Dedifferentiated amniotic fluid mesenchymal stem cell (primary cell): ENCODE results near the gene MFN2.

Experiments used
- DNase-seq: peaks from one replicate; pipeline ENCODE4 v3.0.0-alpha.2; 2016; ENCODE audit errors: extremely low spot score

Gene MFN2

DNA sequence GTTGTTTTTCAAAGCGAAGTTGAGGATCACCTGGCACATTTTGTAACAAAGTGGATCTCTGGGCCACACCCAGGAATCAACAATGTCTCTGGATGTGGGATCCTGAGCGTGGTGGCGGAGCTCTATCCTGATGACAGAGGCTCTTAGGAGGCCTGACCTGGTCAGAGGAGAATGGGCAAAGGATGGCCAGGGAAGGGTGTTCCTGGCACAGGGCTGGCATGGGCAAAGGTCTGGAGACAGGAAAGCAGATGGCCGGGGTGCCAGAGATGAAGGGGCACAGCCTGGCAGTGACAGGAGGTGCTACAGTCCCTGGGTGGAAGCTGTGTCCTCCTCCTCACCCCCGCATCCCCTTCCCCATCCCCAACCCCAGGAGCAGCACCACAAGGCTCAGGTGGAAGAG lies 20.0 kb upstream of the MFN2 start:
- DNase-seq: no peak

DNA sequence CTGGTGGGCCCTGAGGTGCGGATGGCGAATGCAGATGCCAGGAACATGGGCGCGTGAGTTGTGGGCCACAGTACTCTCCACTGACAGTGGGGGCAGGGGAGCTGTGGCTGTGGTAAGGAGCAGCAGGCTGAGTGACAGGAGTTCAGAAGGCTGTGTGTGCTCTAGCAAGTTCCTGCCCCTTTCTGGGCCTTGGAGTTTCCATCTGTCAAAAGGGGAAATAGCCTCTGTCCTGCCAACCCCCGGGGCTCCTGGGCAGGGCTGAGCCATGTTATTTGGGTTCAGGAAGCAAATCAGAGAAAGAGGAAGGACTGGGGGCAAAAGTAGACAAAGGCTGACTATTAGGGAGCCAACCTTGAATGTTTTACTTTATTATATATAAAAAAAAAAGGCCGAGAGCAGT lies 19.5 kb upstream of the MFN2 start:
- no peak for DNase-seq

DNA sequence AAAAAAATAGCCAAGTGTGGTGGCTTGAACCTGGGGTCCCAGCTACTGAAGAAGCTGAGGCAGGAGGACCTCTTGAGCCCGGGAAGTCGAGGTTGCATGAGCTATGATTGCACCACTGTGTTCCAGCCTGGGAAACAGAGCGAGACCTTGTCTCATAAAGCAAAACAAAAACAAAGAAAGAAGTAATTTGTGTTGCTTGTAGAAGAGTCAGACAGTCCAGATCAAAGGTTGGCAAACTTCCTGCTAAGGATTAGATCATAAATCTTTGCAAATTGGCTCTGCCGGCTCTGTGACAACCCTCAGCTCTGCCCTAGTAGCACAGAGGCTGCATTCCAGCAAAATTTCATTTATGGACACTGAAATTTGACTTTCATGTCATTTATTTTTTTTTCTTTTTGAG lies 19.0 kb upstream of the MFN2 start:
- no peak for DNase-seq

DNA sequence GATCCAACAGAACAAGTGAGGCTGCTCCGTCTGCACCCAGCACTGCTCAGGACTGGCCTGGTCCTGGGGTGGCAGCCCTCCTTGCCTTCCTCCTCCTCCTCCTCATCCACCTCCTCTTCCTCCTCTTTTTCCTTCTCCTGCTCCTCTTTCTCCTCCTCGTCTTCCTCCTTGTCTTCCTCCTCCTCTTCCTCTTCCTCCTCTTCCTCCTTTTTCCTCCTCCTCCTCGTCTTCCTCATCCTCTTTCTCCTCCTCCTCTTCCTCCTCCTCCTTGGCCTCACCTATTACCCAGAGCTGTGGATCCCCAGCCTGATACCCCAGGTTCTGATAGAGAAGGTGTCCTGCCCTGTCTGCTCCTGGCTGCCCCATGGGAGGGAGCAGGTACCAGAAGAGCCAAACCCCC lies 16.6 kb upstream of the MFN2 start:
- DNase-seq: no peak

DNA sequence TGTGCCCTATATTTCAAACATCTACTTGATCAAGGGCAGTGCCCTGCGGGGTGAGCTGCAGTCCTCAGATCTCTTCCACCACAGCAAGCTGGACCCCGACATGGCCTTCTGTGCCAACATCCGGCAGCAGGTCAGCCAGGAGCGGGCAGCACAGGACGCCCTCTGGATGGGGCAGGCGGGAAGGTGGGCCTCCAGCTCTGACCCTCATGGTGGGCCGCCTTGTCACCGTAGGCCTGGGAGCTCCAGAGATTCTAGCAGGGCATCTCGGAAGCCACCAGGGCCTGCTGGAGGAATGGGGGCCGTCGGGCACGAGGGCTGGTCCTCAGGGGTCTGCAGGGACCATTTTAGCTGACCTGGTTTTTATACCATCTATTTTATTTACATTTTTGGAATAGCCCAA lies 15.6 kb upstream of the MFN2 start:
- DNase-seq: no peak

DNA sequence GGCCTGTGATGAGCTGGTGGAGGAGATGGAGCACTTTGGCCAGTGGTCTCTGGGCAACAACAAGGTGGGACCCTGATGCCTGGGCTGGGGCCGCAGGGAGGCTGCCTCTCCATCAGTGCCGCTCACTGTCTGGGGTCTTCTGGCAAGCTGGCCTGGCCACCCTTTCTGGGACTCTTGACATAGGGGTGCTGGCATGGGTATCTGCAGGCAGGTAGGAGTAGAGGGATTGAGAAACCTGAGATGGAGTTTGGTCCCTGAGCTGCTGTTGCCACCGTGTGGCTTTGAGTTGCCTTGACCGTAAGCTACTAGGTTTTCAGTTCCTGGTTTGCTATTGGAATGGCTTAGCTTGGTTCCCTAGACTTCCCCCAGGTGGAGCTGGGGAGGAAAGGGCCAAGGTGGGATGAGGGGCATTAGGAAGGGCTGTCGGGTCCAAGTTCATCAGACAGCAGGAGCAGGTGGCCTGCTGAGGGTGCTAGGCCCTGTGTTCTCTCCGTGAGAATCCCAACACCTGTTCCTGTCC lies 13.2 kb upstream of the MFN2 start:
- DNase-seq: no peak

DNA sequence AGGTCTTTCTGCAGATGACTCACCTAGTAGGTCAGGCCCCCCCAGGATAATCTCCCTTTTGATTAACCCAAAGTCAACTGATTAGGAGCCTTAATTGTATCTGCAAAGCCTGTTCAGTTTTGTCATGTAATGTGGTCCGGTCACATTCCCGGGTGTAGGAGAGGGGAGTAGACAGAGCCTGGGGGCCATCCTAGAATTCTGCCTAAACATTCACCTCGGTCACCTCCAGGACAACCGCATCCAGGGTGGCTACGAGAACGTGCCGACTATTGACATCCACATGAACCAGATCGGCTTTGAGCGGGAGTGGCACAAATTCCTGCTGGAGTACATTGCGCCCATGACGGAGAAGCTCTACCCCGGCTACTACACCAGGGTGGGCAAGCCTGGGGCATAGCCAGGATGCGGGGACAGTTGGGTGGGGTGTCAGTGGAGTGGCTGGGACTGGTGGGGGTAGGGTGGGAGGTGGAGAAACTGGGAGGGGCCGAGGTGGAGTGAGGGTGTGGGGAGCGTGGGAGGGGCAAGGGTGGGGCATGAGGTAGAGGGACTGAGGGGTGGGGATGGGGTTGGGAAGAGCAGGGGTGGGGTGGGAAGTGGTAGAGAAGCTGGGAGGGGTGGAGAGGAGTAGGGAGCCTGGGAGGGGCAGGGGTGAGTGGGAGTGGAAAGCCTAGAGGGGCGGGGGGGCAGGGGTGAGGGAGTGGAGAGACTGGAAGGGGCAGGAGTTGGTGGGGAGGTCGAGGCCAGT lies 9.6 kb upstream of the MFN2 start:
- DNase-seq: no peak

DNA sequence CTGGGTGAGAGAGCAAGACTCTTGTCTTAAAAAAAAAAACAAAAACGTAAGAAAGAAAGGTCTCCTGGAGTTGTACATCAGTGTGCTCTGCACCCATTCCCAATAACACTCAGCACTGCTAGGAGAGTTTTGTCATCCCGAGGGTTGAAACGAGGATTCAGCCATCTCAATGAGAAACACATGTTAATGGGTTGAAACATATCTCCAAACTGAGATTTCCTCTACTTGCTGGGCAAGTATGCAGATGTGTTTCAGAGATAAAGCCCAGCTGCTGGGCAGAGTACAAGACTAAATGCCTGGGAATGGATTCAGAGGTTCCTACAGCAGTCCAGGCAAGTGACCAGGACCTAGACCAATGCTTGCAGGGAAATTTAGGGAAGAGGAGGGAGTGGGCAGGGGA lies 2.6 kb upstream of the MFN2 start:
- peak; percentile 85 for DNase-seq

DNA sequence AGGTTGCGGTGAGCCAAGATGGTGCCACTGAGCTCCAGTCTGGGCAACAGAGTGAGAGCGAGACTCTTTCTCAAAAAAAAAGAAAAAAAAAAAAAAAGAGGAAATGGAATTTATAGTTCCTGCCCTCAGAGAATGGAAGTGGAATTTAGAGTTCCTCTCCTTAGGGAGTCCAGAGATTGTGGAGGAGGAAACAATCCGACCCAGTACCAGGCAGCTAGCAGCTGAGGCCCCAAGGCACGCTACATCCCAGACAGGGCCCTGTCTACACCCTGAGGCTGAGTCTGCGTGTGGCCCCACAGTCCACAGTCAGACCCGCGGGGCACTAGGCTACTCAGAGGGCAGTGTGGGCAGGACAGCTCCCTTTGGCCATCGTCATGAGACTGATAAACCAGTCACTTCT lies 1.9 kb upstream of the MFN2 start:
- no peak for DNase-seq

DNA sequence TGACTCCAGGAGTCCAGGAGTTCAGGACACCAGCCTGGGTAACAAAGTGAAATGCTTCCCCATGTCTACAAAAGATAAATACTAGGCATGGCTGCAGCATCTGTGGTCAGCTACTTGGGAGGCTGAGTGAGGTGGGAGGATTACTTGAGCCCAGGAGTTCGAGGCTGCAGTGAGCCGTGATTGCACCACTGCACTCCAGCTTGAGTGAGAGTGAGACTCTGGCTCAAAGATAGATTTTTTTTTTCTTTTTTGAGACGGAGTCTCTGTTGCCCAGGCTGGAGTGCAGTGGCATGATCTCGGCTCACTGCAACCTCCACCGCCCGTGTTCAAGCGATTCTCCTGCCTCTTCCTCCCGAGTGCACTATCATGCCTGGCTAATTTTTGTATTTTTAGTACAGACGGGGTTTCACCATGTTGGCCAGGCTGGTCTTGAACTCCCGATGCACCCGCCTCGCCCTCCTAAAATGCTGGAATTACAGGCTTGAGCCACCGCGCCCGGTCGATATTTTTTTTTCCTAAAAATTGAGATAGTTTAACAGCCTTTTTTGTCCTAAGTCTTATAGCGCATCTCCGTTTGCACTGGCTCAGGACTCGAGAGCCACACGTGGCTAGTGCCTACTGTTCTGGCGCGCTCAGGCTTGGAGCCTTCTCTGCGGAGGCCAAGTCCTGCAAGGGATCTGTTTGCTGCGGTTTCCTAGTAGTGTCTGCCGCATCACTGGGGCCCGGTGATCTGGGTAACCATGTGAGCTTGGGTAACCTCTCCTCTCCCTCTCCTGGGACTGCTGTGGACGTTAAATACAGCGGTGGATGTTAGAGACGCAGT lies 1.0 kb upstream of the MFN2 start:
- DNase-seq: no peak

DNA sequence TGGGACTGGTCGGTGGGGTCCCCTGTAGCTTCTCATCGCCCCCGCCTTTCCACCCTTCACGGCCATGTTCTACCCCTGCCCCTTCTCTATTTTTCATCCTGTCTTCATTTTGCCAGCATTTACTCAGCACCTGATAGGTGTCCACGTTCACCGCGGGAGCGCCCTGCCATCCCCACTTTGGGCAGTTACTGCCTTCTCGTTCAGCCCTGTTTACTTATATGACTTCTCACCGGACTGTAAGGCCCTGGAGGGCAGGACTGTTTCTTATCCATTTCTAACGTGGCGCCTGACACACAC lies 380 bp downstream of the MFN2 start:
- no peak for DNase-seq

DNA sequence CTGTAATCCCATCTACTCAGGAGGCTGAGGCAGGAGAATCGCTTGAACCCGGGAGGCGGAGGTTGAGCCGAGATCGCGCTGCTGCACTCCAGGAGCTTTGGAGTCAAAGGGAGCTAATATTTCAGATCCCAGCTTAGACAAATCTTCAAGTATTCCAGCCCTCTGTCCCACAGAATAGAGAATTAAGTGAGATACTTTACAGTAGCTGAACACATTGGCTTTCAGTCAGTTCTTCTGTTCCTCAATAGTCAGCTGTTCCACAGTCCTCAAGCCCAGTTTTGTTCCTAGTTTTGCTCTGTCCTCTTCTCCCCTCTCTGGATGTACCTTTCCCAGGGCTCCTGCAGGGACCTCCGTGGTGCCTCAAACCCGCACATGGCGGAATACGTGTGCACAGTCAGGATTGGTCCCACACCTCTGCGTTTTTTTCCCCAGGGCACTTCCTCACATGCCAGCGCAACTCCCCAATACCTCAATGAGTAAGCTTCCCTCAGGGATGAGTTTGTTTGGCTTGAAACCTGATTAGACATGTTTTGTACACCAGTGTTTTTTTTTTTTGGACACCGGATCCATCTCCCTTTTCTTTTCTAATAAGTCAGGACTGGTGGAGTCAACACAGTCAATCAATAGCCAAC lies 1.2 kb downstream of the MFN2 start:
- DNase-seq: no peak

DNA sequence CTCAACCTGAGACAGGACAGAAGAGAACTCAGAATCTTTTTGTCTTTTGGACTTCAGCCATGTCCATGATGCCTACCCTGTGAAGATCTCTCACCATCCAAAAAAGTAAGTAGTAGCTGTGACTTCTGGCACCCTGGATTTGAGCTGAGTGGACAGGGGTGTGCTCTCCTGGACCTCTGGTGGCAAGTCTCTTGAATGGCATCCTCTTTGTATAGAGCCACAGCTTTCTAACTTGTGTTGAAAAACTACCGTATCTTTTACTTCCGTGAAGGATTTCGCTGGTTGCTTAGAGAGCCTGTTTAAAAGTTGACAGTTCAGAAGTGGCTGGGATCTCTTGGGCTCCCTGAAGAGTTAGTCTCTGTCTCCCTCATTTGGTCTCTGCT lies 1.8 kb downstream of the MFN2 start:
- peak; percentile 28 for DNase-seq

DNA sequence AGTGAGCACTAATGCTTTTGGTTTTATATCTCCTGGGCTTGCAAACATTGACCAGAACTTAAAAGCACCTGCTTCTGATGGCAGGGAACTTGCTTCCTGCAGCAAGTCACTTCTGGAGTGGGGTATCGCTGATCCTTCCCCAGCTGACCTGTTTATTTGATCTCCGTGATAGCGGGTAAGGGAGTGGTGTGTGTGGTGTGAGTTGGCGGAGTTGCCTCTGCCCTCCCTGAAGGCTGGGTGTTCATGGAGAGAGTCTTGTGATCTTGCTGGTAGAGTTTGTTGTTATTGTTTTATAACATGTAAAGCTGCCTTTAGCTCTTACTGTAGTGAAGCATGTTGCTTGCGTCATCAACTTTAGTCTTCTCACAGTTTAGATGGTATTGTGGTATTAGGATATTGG lies 3.9 kb downstream of the MFN2 start:
- DNase-seq: no peak

DNA sequence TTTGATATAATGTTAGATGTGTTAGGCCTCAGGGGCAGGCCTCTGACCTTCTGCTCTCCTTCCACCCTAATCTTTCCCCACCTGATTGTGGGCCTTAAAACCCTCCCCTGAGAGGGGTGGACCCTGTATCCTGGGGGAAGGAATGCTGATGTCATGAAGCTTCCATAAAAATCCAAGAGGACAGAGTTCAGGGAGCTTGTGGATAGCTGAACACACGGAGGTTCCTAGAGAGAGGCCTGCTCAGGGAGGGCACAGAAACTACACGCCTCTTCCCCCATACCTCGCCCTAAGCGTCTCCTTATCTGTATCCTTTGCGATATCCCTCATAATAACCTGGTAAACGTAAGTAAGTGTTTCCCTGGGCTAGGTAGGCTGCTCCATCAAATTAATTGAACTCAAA lies 4.3 kb downstream of the MFN2 start:
- no peak for DNase-seq

DNA sequence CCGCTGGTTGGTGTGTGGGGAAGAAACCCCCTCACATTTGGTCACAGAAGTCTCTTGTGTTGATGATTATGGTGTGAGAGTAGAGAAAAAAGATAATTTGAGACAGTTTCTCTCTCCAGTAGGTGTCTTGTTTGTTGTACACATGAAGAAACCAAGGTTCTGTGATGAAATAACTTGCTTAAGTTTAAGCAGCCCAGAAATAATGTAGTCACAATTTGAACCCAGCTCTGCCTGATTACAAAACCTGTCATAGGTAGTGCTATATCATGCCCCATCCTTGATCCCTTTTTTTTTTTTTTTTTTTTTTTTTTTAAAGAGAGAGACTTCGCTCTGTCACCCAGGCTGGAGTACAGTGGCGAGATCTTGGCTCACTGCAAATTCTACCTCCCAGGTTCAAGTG lies 4.9 kb downstream of the MFN2 start:
- no peak for DNase-seq

DNA sequence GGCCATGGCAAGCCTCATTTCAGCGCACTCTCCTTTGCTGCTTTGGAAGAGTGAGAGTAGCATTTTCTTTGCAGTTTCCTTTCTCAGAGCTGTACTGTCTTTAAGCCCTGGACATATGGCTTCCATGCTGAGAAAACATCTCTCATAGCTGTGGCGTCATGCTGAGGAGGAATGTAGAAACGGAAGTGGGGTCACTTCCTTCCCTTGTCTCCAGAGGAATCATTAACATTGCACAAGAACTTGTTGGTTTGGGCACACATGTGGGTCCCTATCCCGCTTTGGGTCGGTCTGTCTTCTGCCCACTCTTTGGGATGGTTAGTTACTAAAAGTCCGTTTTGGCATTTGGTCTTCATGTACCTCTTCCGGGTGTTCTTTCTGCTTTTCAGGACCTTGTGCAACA lies 5.6 kb downstream of the MFN2 start:
- no peak for DNase-seq

DNA sequence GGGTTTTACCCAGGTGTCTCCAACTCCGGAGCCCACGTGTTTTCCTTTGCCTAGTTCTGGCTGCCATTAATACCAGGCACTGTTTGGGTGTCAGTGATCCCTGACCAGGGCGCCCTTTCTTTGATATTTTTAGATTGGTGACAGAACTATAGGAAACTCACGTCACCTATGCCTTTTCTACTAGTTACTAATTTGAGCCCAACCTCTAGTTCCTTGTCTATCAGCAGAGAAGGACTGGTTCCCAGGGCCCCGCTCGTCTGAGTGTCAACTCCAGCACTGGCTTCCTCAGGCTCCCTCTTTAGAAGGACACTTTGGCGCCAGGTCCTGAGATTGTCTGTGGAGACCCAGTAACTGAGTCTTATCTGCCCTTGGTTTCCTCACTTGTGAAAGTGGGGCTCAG lies 9.4 kb downstream of the MFN2 start:
- no peak for DNase-seq

DNA sequence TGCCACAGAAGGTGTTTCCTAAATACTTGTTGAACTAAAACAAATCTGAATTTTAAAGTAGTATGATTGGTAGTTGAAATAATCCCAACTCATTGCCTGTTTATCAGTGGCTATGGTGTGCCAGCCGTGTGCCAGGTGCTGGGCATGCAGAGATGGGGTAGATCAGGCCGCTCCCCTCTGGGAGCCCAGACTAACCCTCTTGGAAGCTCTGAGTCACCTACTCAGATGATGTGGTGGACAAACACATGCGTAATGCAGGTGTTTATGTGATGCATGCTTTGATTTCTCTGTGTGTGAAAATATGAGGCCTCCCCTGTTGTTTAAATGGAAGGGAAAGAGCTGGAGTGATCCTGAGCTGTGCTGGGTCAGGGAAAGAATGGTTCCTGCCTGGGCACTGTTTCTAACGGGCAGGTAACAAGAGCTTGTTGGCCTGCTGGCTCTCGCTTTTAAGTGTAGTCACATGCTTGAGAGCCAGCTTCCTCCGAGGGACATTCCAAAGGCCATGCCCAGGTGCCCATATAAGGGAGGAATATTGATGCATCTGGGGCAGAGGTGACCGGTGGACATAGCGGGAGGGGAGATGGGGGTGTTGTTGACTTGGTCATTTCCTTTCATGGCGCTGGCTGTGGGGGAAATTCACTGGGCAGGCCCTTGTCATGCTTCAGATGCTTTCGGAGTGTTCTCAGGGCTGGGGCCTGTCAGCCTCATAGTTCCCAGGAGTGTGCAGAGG lies 10.2 kb downstream of the MFN2 start:
- no peak for DNase-seq

DNA sequence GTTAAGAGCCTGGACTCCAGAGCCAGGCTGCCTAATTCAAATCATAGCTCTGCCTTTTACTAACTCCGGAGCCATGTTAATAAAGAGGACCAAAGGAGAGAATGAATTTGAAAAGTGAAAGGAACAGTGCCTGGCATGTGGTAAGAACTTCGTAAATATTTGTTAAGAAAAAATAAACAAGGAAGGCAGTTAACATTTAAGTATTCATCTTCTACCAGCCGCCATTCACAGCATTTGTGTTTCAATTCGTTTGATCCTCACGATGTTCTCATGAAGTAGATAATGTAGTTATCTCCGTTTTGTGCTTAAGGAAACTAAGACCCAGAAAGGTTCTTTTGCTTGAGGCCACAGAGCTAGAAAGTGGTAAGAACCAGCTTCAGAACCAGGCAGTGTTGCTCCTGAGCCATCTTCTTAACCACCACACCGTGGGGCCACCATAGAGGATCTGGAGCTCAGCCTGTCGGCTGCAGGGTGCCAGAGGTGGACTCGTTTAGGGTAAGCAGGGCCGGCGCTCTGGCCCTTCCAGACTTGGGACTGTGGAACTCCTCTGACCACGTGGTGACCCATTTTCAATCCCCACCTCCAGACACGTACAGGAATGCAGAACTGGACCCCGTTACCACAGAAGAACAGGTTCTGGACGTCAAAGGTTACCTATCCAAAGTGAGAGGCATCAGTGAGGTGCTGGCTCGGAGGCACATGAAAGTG lies 11.9 kb downstream of the MFN2 start:
- DNase-seq: no peak

DNA sequence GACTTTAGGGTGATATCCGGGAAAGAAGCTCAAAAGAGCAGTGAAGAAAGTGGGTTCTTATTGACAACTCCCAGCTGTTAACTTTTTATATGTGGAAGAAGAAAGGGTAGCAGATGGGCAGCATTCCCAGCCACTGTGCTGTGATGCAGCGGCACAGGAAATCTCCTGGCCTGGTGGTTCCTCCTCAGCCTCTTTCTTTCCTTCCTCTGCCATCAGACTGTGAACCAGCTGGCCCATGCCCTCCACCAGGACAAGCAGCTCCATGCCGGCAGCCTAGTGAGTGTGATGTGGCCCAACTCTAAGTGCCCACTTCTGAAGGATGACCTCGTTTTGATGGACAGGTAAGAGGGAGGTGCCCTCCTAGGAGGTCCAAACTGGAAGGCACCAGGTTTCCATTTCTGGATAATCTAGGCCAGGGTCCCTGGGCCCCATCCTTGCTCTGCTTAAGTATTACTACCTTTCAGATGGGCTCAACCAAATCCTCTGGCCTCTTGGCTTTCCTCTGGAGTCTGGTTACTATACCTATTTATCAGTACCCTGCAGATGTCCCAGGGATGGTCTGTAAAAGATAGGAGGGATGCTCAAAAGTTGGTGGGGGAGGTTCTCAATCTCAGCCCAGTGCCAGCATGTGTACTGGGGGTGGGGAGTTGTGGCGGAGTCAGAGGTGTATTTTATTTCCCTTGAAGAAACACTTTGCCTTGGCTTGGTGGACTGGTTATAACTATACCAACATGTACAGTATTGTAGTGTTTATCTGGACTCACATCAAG lies 17.0 kb downstream of the MFN2 start:
- DNase-seq: no peak
